H7 (cell line): ENCODE measurements around the gene PRKAR1B. TPM values are rescaled to one million over a fixed set of nuclear protein-coding genes. Genes with fewer than 3 reads are reported as not detected.

Source experiments
- DNase-seq: peaks from one replicate; pipeline ENCODE4 v3.0.0; 2012
- H3K27me3 ChIP-seq: 2 replicates; pipeline ENCODE4 v1.6.0; 2011; ENCODE audit warnings: mild to moderate bottlenecking, low read length; ENCODE audit not compliant: control insufficient read depth, insufficient read depth
- H3K36me3 ChIP-seq: replicated peaks from 2 replicates; pipeline ENCODE4 v1.5.1; 2011; ENCODE audit warnings: low read length; ENCODE audit not compliant: control insufficient read depth, insufficient read depth
- H3K4me3 ChIP-seq: 2 replicates; pipeline ENCODE4 v1.5.1; 2011; ENCODE audit warnings: low read depth, mild to moderate bottlenecking, control low read depth, low read length, moderate library complexity; ENCODE audit not compliant: insufficient read depth
- total RNA-seq: library from RNA; depleted of rRNA; stranded (reverse); fragments of >200 nt; shearing (Covaris generic); gene quantifications from 2 replicates; pipeline ENCODE4 v1.2.3, GENCODE V29; 2014

PRKAR1B gene
- total RNA-seq, 1 experiment from 2014 or later, result 32.4 TPM

- no peak for DNase-seq
Observed at GRCh38 chr7:690478-691360, 36.4 kb downstream of the PRKAR1B start.

DNA sequence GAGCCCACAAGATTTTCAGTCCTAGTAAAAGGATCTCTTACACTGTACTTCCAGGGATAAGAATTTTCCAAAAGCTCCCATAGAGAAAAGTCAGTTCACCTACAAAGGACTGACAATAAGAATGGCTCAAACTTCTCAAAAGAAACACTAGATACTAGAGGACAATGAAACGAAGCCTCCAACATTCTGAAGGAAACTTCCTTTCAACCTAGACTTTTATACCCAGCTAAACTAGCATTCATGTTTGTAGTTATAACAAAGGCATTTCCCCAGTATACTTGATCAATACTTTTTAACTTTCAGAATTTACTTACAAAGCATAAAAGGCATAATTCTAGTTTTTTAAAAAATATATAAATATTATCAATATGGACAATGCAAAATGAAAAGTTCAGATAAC is 41.5 kb downstream of the PRKAR1B start:
- H3K36me3 ChIP-seq, result no peaks in the 10 kb centered on the region
- no peak for DNase-seq
- no peak overlapping the region for H3K4me3 ChIP-seq
- no peaks in the 10 kb centered on the region for H3K27me3 ChIP-seq

More at GRCh38 chr7:690478-691360, 36.4 kb downstream of the PRKAR1B start:
- Histone ChIP-seq H3K36me3 (no peaks in the 10 kb centered on the region; the same call in 1 of the 2 replicates), H3K4me3 (no peak overlapping the region), H3K27me3 (no peaks in the 10 kb centered on the region)

- H3K27me3 ChIP-seq, result no peaks in the 10 kb centered on the region
- DNase-seq, result no peak
- no peak overlapping the region for H3K4me3 ChIP-seq
- no peaks in the 10 kb centered on the region for H3K36me3 ChIP-seq
Observed at GRCh38 chr7:684416-684815, 42.7 kb downstream of the PRKAR1B start.

- no peaks in the 10 kb centered on the region for H3K27me3 ChIP-seq
- H3K36me3 ChIP-seq, result no peaks in the 10 kb centered on the region
- no peak overlapping the region for H3K4me3 ChIP-seq
- DNase-seq, result no peak
Observed at GRCh38 chr7:683526-684205, 43.4 kb downstream of the PRKAR1B start.

DNA sequence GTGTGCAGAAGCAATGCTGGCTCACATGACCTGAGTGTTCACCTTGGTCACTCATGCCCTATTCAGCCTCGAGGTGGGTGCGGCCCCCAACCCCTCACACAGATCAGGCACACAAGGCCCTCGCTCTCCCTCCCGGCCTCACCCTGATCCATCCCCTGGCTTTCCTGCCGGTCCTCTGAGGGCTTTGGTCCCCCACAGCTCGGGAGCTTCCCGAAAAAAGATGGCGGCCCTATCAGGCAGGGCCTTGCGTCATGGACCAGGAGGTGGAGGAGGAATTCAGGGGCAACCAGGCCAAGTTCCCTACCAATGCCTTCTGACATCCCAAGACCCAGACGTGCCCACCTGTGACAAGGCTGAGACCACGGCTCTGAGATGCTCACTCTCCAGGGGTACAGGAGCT is 44.3 kb downstream of the PRKAR1B start:
- H3K4me3 ChIP-seq, result no peak overlapping the region
- no peaks in the 10 kb centered on the region for H3K27me3 ChIP-seq
- H3K36me3 ChIP-seq, result no peaks in the 10 kb centered on the region
- DNase-seq, result no peak

- DNase-seq, result no peak
- Histone ChIP-seq H3K4me3 (no peak overlapping the region), H3K36me3 (no peaks in the 10 kb centered on the region), H3K27me3 (no peaks in the 10 kb centered on the region)
Observed at GRCh38 chr7:681551-682307, 45.4 kb downstream of the PRKAR1B start.

- Histone ChIP-seq H3K27me3 (no peaks in the 10 kb centered on the region), H3K36me3 (no peaks in the 10 kb centered on the region), H3K4me3 (no peak overlapping the region)
- no peak for DNase-seq
Observed at GRCh38 chr7:680411-681127, 46.5 kb downstream of the PRKAR1B start.

- H3K27me3 ChIP-seq, result no peaks in the 10 kb centered on the region
- H3K36me3 ChIP-seq, result no peaks in the 10 kb centered on the region; the same call in 1 of the 2 replicates
- peak; percentile 39 for DNase-seq
- H3K4me3 ChIP-seq, result no peak overlapping the region
Observed at GRCh38 chr7:676972-677385, 50.1 kb downstream of the PRKAR1B start.

- Histone ChIP-seq H3K27me3 (no peaks in the 10 kb centered on the region), H3K4me3 (no peak overlapping the region), H3K36me3 (no peaks in the 10 kb centered on the region; the same call in 1 of the 2 replicates)
- DNase-seq, result peak; percentile 38
Observed at GRCh38 chr7:676246-676971, 50.7 kb downstream of the PRKAR1B start.

DNA sequence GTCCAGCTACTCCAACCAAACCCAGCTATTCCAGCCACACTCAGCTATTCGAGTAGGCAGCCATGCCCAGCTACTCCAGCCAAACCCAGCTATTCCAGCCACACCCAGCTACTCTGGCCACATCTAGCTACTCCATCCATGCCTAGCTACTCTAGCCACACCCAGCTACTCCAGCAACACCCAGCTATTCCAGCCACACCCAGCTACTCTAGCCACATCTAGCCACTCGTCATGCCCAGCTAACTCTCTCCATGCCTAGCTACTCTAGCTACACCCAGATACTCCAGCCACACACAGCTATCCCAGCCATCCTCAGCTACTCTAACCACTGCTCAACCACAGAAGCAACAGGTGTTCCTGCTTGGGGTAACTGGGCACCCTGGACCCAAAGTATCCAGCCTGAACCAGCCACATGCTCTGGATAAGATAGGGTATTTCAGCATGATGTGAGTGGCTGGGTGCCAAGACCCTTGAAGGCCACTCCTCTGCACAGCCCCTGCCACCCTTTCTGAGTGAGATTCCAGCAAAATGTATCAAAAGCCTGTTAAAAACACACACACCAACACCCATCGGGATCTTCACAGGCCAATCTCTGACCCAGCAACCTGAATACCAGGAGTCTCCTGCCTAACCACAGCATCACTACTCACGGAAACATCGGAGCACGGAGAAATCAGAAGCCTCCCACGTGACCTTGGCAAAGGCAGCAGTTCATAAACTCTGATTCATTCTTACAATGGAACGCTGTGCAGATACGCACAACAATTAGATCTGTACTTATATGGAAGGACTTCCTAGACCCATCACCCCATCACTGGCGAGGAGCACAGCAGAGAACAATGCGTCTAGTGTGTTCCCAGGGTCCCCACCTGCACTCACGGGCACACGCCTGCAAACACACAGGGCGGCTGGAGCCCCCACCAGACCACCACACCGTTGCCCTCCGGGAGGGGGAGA is 52.3 kb downstream of the PRKAR1B start:
- no peaks in the 10 kb centered on the region; the same call in 1 of the 2 replicates for H3K36me3 ChIP-seq
- H3K4me3 ChIP-seq, result no peak overlapping the region
- no peaks in the 10 kb centered on the region for H3K27me3 ChIP-seq
- no peak for DNase-seq

DNA sequence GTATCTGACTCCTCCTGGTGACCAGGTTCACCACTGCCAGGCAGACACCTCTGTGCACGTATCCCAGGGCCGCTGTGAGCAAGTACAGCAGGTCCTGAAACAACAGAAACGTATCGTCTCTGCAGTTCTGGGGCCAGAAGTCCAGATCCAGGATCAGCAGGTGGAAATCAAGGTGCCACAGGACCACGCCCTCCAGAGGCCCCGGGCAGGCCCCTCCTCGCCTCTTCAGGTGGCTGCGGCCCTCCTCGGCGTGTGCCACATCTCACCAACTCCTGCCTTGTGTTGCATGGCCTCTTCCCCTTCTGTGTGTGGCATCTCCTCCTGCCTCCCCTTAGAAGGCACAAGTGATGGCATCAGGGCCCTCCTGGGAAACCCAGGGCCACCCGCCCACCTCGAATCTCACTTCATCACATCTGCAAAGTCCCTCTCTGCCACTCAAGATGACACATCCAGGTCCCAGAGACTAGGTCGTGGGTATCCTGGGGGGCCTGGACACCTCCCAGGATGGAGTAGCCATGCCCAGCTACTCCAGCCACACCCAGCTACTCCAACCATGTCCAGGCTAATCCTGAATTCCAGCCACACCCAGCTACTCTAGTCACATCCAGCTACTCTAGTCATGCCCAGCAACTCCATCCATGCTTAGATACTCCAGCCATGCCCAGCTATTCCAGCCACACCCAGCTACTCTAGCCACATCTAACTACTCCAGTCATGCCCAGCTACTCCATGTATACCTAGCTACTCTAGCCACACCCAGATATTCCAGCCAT is 53.2 kb downstream of the PRKAR1B start:
- DNase-seq, result peak; percentile 47
- Histone ChIP-seq H3K4me3 (no peak overlapping the region), H3K36me3 (no peaks in the 10 kb centered on the region; the same call in 1 of the 2 replicates), H3K27me3 (no peaks in the 10 kb centered on the region)

- peak; percentile 39 for DNase-seq
- Histone ChIP-seq H3K27me3 (no peaks in the 10 kb centered on the region), H3K4me3 (no peak overlapping the region), H3K36me3 (no peaks in the 10 kb centered on the region; the same call in 1 of the 2 replicates)
Observed at GRCh38 chr7:672891-673290, 54.2 kb downstream of the PRKAR1B start.
